ENCODE results near the gene PPP4R4.

The PPP4R4 gene

GRCh38 chr14:94310248-94310647 lies 136.1 kb downstream of the PPP4R4 start:
- no peak for DNase-seq

DNA sequence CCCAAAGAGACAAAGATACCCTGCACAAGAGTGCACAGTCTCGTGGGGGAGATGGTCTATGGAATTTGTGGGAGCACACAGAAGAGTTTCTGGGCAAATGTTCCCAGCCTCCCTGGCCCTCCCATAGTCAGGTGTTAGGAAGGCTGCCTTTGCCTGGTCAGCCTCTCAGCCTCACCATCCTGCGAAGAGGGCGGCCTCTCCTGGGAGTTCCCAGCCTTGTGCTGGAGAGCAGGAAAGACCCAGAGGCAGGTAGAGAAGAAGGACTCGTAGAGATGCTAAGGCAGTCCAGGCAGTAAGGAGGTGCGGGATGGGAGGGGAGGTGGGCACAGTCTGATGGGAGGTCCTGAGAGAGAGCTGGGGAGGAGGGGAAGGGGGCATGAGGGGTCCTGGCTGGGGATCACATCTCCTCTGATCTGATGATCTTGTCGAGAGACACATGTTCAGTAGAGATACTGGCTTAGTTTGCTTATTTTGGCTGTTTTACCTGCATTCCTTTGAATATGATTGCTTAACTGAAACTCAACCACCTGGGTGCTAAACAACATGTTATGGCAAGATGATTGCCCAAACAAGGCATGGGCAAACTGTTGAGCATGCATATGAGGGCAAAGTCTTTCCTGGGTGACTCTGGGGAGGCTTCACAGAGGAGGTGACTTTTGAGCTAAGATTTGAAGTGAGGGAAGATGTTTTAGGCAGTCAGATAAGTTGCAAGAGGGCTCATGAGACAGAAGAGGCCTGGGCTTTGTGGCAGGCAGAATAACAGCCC lies 138.5 kb downstream of the PPP4R4 start:
- no peak for DNase-seq

DNA sequence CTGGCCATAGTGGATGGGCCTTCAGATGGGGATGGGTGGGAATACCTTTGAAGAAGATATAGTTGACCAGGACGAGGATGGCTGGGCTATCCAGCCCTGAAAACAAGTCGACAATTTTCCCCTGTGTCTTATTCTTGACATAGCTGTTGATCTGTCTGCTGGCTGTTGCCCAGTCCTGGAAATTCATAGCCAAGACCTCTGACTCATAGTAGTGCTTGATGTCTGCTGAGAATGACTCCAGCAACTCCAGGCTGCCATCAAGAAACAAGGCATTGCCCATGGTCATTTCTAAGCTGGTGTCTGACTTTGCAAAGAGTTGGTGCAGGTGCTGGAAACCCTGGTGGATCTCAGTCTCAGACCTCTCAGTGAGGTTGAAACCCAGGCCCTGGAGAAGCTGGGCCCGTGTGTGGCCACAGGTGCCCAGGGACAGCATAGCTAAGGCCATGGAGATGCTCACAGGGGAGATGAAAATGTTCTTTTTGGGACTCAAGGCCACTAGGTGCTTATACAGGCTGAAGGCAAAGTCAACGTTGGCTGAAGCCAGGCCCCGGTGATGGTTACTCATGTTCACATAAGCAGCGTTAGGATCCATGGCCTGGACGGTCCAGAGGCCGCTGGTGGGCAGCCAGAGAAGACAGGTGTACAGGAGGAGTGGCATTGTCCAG lies 140.0 kb downstream of the PPP4R4 start:
- DNase-seq, result peak; percentile 13

- no peak for DNase-seq
These were observed 140.8 kb downstream of the PPP4R4 start for GRCh38 chr14:94314890-94315289.

- DNase-seq, result no peak
These were observed 142.6 kb downstream of the PPP4R4 start for GRCh38 chr14:94316692-94317091.

- DNase-seq, result no peak
These were observed 143.1 kb downstream of the PPP4R4 start for GRCh38 chr14:94317259-94317658.

DNA sequence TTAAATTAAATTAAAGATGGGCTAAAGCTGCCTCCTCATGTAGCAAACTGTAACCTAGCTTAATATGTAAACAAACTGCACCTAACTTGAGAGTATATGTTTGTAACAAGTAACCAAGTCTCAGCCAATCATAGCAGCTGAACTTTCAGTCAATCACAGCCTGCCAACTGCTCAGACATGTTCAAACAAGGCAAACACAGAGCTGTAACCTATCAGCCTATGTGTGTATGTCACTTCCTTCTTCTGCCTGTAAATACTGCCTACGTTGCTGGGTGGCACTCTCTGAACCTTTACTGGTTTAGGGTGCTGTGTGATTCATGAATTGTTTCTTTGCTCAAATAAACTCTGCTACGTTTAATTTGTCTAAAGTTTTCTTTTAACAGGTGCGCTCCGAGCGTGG lies 146.1 kb downstream of the PPP4R4 start:
- DNase-seq, result no peak

DNA sequence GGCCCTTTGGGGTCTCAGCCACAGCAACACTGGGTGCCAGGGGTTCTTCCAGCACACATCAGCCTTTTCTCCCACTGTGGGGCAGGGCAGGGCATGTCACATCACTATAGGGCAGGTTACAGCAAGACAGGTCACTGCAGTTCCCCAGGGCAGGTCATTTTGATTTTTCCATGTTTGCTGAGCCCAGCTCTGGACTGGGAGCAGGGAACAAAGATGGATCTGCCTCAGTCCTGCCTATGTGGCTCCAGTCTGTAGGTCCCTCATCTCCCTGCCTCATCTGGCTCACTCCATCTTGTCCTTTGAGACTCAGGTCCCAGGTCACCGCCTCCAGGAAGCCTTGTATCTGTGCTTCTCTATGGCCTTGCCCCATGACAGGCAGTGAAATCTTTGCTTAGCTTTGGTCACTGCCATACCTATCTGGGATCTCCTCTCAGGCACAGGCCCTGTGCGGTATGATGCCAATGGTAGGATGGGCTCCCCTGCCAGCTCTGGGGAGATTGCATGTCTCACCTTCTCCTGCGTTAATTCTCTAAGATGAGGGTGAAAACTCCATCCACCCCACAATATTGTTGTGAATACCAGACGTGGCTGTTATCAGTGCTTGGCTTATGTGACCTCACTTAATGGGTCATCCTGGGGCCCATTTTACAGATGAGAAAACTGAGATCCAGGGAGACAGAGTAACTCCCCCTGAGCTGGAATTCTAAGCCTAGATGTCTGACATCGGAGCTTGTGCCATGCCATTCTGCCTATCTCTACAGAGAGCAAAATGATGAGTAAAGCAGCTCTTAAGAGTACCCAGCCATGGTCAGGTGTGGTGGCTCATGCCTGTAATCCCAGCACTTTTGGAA lies 147.5 kb downstream of the PPP4R4 start:
- no peak for DNase-seq

DNA sequence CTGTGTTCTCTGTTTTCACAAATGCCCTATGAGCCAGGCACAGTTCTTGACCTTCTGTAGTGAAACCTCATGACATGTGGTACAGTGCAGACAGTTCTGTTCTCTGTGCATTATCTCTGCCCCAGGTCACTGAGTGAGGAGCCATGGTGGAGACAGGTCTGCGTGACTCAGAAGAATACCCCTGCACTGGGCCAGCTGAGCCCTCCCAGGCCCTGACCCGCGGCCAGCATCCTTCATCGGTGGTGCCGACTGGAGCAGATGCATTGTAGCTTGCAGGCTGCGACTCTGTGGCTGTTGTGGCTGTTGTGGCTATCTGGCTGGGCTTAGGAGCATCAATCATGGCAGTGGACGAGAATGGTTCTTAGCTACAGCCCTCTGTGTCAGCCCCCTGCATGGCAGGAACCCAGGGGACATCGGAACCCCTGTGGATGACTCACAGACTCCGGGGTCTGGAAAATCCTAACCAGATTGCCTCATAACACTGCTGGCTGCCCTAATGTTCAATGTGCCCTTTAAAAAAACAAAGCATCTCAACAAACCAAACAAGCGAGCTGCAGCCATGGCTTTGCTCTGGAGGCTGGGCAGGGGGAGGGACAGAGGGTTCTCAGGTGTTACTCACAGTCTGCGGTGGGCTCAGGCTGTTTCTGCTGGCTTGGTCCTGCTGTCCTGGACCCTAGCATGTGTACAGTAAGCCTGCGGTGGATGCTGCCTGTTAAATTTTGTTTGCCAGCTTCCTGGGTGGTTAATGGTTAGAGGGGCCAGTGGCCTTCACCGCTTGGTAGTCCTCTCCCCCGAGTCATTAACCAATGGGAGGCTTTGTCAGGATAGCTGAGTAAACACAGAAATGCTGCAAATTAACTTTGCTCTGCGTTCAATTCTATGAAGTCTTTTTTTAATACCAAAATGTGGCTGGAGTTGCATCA lies 148.8 kb downstream of the PPP4R4 start, which contains the start of gene SERPINA6:
TSS of gene SERPINA6 (minus strand) at position 689 of the 923 bp plus-strand sequence. CDS start 8,688 bp downstream, outside the sequence.
- peak; percentile 51 for DNase-seq

- no peak for DNase-seq
These were observed 154.1 kb downstream of the PPP4R4 start for GRCh38 chr14:94328196-94328595.
